GM10248 (cell line): ENCODE data around the gene SYNC.
"Not testable (repeated sequence)": the region's sequence is repeated elsewhere in the genome, so short reads cannot be mapped to it uniquely, and the experiment has no call there.

ENCODE experiments used
- CTCF ChIA-PET: fragments of 300-600 bp; sonication (Branson Sonifier 250); formaldehyde crosslinking; extraction: SDS; loops from one replicate; lab custom pipeline; 2021; ENCODE audit warnings: antibody characterized with exemption; lab: Yijun Ruan, JAX
- POLR2A ChIA-PET: fragments of 350-650 bp; sonication (Branson Sonifier 250); formaldehyde crosslinking; extraction: SDS; loops from one replicate; lab custom pipeline; 2020; ENCODE audit warnings: antibody characterized with exemption; lab: Yijun Ruan, JAX
- DNase-seq: peaks from one replicate; pipeline ENCODE4 v3.0.0; 2012; ENCODE audit errors: extremely low spot score
- CTCF ChIP-seq: IDR thresholded peaks from 2 replicates; pipeline ENCODE4 v1.5.1; 2012; ENCODE audit warnings: mild to moderate bottlenecking, low read depth; ENCODE audit errors: extremely low read depth, missing control alignments, control extremely low read depth

The SYNC gene

GRCh38 chr1:32635508-32636277 is 66.9 kb downstream of the SYNC start:
- POLR2A ChIA-PET, result no interaction called here
- CTCF ChIA-PET, result interaction anchor here (1.4 kb wide), 1 partner anchor 29 kb away, joined by 3 read pairs; no protein-coding TSS in a partner anchor
- DNase-seq, result no peak
- no peak for TF ChIP-seq CTCF

GRCh38 chr1:32632829-32633228 is 69.7 kb downstream of the SYNC start:
- DNase-seq, result no peak
- POLR2A ChIA-PET, result interaction anchor here (0.5 to 1.2 kb wide), 2 partner anchors 30 to 112 kb away, joined by 3 to 7 read pairs; no protein-coding TSS in a partner anchor
- TF ChIP-seq CTCF, result no peak
- CTCF ChIA-PET, result interaction anchor here (0.7 to 1.7 kb wide), 2 partner anchors 12 to 79 kb away, joined by 3 to 6 read pairs; no protein-coding TSS in a partner anchor

- DNase-seq, result not testable (repeated sequence)
- CTCF ChIA-PET, result interaction anchor here (1.1 to 1.7 kb wide), 4 partner anchors 10 to 110 kb away, joined by 3 to 6 read pairs (median 4); no protein-coding TSS in a partner anchor
- POLR2A ChIA-PET, result interaction anchor here (0.6 kb wide), 1 partner anchor 20 kb away, joined by 3 read pairs; no protein-coding TSS in a partner anchor
Observed at GRCh38 chr1:32630173-32630572, 72.4 kb downstream of the SYNC start.
